K562 (cell line): ENCODE results near the gene UBE2G2. TPM values are rescaled to one million over a fixed set of nuclear protein-coding genes. Genes with fewer than 3 reads are reported as not detected.

ENCODE experiments used
- ARID1B ChIP-seq: fragments of 450-650 bp; IDR thresholded peaks from 2 replicates; pipeline ENCODE4 v1.6.1; 2016; ENCODE audit warnings: antibody characterized with exemption, mild to moderate bottlenecking, inconsistent platforms
- C11orf30 ChIP-seq: fragments of 450-650 bp; IDR thresholded peaks from 2 replicates; pipeline ENCODE4 v1.6.1; 2016; ENCODE audit warnings: low read depth, mild to moderate bottlenecking
- HDAC1 ChIP-seq, 2 experiments: fragments of 450-650 bp; IDR thresholded peaks; 2 replicates each; pipeline ENCODE4 v1.6.1; 2016 to 2017; ENCODE audit warnings: inconsistent platforms in 1 of 2, mild to moderate bottlenecking in 1 of 2, moderate library complexity in 1 of 2
- MITF ChIP-seq: IDR thresholded peaks from 2 replicates; pipeline ENCODE4 v1.6.1; 2014; ENCODE audit warnings: antibody characterized with exemption
- SIX5 ChIP-seq, 2 experiments: IDR thresholded peaks; 2 replicates each; pipeline ENCODE4 v1.6.1; 2011; ENCODE audit warnings: low read length in 2 of 2, borderline replicate concordance in 1 of 2, low read depth in 1 of 2, mild to moderate bottlenecking in 1 of 2, moderate library complexity in 1 of 2; ENCODE audit not compliant: insufficient read depth in 1 of 2
- TCF7L2 ChIP-seq: fragments of 150-350 bp; IDR thresholded peaks from 2 replicates; pipeline ENCODE4 v1.6.1; 2016; ENCODE audit warnings: low read depth, mild to moderate bottlenecking, low read length, moderate library complexity
- ZBTB8A ChIP-seq: fragments of 450-650 bp; IDR thresholded peaks from 2 replicates; pipeline ENCODE4 v1.6.1; 2018; ENCODE audit warnings: mild to moderate bottlenecking, moderate library complexity; ENCODE audit not compliant: partially characterized antibody
- ZNF655 ChIP-seq: fragments of 250-450 bp; sonication (Bioruptor Pico); IDR thresholded peaks from 2 replicates; pipeline ENCODE4 v1.5.0; 2021
- polyA plus RNA-seq, 8 experiments: library from polyadenylated mRNA; depleted of rRNA in 4 of 8; stranded (reverse) in 5 of 8; unstranded in 3 of 8; fragments of >200 nt; fragmentation: Nextera tagmentation in 2 of 8; fragmentation: Illumina TruSeq in 1 of 8; extraction: Ambion mirVana in 2 of 8; extraction: Trizol in 1 of 8; gene quantifications; 2 replicates each; pipeline versions ENCODE4 v1.2.1 to v1.2.3, GENCODE V29; 2011 to 2014; ENCODE audit warnings: inconsistent platforms in 1 of 8, missing spikeins in 1 of 8
- total RNA-seq, 7 experiments: library from RNA; depleted of rRNA in 6 of 7; stranded (reverse); fragments of >200 nt in 6 of 7; fragmentation: Illumina TruSeq in 2 of 7; extraction: Trizol in 2 of 7; gene quantifications; 2 replicates each; pipeline versions ENCODE4 v1.2.1 to v1.2.3, GENCODE V29; 2011 to 2021; ENCODE audit warnings: low replicate concordance in 1 of 7
- TF ChIP-seq, protein P1 (sequence below): sonication (generic); formaldehyde crosslinking; IDR thresholded peaks from 2 replicates; pipeline ENCODE4 v1.8.0; 2022; ENCODE audit warnings: mild to moderate bottlenecking, missing genetic modification reagents
- TF ChIP-seq, protein P2 (sequence below): sonication (generic); formaldehyde crosslinking; IDR thresholded peaks from 2 replicates; pipeline ENCODE4 v1.8.1; 2023; ENCODE audit warnings: mild to moderate bottlenecking, missing genetic modification reagents
- TF ChIP-seq, protein P3 (sequence below): sonication (generic); formaldehyde crosslinking; IDR thresholded peaks from 2 replicates; pipeline ENCODE4 v1.8.0; 2022; ENCODE audit warnings: missing genetic modification reagents, mild to moderate bottlenecking, borderline replicate concordance

Gene UBE2G2
- total and polyA plus RNA-seq, 9 of the 15 experiments (the other 6 are each of a cell fraction or from before 2014, with no cell fraction given) = 47.5 to 225 (median 140) TPM

DNA sequence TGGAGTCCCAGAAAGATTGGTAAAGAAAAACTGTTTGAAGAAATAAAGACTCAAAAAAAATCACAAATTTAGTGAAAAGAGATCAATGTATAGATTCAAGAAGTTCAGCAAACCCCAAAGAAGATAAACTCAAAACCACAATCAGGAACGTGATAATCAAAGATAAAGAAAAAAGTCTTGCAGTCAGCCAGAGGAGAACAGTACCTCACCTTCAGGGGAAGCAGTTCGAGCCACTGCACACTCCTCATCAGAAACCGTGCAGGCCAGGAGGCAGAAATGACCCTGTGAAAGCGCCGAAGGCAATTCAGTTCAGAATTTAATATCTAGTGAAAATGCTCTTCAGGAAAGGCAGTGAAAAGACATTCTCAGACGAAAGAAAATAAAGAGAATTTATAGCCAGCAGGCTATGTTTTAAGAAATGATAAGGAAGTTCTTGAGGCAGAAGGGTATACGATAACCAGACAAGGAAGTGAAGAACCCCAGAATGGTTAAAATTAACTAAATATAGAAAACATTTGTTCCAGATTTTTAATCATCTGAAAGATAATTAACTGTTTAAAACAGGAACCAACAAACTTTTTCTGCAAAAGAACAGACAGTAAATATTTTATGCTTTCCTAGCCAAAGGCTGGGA lies 29.7 kb upstream of the UBE2G2 start (continued):
- TF ChIP-seq, protein P1, sequence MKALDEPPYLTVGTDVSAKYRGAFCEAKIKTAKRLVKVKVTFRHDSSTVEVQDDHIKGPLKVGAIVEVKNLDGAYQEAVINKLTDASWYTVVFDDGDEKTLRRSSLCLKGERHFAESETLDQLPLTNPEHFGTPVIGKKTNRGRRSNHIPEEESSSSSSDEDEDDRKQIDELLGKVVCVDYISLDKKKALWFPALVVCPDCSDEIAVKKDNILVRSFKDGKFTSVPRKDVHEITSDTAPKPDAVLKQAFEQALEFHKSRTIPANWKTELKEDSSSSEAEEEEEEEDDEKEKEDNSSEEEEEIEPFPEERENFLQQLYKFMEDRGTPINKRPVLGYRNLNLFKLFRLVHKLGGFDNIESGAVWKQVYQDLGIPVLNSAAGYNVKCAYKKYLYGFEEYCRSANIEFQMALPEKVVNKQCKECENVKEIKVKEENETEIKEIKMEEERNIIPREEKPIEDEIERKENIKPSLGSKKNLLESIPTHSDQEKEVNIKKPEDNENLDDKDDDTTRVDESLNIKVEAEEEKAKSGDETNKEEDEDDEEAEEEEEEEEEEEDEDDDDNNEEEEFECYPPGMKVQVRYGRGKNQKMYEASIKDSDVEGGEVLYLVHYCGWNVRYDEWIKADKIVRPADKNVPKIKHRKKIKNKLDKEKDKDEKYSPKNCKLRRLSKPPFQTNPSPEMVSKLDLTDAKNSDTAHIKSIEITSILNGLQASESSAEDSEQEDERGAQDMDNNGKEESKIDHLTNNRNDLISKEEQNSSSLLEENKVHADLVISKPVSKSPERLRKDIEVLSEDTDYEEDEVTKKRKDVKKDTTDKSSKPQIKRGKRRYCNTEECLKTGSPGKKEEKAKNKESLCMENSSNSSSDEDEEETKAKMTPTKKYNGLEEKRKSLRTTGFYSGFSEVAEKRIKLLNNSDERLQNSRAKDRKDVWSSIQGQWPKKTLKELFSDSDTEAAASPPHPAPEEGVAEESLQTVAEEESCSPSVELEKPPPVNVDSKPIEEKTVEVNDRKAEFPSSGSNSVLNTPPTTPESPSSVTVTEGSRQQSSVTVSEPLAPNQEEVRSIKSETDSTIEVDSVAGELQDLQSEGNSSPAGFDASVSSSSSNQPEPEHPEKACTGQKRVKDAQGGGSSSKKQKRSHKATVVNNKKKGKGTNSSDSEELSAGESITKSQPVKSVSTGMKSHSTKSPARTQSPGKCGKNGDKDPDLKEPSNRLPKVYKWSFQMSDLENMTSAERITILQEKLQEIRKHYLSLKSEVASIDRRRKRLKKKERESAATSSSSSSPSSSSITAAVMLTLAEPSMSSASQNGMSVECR (CRISPR knock-in tag) = no peak
- TF ChIP-seq C11orf30 (no peak), HDAC1 (IDR thresholded peaks at IDR 0.05) (no peak), ARID1B (peak; percentile 36; the same call in 1 of the 2 replicates), SIX5 (IDR thresholded peaks at IDR 0.05; ENCODE audit: borderline replicate concordance in 1 of 2, insufficient read depth in 1 of 2, low read depth in 1 of 2, low read length in 2 of 2) (no peak), MITF (no peak), ZNF655 (CRISPR knock-in tag) (no peak), ZBTB8A (no peak), TCF7L2 (no peak)
- TF ChIP-seq, protein P2, sequence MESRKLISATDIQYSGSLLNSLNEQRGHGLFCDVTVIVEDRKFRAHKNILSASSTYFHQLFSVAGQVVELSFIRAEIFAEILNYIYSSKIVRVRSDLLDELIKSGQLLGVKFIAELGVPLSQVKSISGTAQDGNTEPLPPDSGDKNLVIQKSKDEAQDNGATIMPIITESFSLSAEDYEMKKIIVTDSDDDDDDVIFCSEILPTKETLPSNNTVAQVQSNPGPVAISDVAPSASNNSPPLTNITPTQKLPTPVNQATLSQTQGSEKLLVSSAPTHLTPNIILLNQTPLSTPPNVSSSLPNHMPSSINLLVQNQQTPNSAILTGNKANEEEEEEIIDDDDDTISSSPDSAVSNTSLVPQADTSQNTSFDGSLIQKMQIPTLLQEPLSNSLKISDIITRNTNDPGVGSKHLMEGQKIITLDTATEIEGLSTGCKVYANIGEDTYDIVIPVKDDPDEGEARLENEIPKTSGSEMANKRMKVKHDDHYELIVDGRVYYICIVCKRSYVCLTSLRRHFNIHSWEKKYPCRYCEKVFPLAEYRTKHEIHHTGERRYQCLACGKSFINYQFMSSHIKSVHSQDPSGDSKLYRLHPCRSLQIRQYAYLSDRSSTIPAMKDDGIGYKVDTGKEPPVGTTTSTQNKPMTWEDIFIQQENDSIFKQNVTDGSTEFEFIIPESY (CRISPR knock-in tag) = no peak
- TF ChIP-seq, protein P3, sequence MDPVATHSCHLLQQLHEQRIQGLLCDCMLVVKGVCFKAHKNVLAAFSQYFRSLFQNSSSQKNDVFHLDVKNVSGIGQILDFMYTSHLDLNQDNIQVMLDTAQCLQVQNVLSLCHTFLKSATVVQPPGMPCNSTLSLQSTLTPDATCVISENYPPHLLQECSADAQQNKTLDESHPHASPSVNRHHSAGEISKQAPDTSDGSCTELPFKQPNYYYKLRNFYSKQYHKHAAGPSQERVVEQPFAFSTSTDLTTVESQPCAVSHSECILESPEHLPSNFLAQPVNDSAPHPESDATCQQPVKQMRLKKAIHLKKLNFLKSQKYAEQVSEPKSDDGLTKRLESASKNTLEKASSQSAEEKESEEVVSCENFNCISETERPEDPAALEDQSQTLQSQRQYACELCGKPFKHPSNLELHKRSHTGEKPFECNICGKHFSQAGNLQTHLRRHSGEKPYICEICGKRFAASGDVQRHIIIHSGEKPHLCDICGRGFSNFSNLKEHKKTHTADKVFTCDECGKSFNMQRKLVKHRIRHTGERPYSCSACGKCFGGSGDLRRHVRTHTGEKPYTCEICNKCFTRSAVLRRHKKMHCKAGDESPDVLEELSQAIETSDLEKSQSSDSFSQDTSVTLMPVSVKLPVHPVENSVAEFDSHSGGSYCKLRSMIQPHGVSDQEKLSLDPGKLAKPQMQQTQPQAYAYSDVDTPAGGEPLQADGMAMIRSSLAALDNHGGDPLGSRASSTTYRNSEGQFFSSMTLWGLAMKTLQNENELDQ (CRISPR knock-in tag) = no peak
